Measurements from ENCODE around the gene PERM1. TPM values are rescaled to one million over a fixed set of nuclear protein-coding genes. Genes with fewer than 3 reads are reported as not detected.
"Not testable (repeated sequence)": the region's sequence is repeated elsewhere in the genome, so short reads cannot be mapped to it uniquely, and the experiment has no call there.

PERM1 gene
- total RNA-seq, 1 donor from 2014 or later = 38.4 TPM

DNA sequence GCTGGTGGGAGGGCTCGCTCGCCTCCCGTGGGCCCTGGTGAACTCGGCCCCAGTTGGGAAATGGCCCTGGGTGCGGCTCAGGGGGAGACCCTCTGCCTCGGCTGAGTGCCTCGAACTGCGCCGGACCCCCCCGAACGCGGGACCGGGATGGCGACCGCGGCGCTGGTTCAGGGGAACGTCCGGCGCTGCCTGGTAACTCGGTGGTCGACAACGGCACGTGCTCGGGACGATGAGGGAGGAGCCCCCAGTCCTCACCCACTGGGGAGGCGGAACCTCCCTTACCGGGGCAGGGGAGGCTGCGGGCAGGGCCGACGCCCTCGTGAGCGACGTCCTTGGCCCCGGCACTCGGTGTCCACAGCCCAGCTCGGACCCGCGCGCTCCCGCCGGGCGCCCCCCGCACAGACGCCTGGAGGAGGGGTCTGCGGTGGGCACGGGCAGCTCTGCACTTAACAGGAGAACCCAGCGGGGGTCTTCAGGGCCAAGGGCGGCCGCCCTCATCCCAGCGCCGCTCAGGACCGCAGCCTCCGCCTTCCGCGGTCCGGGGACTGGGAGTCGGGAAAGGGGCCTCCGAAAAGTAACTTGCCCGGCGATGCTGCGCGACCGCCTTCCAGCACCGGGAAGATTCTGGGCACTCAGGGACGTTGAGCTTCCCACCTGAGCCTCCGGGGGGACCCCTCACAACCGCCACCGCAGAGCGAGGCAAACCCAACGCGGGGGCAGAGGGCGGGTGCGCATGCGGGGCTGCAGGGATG is 16.3 kb upstream of the PERM1 start:
- no peak for DNase-seq

DNA sequence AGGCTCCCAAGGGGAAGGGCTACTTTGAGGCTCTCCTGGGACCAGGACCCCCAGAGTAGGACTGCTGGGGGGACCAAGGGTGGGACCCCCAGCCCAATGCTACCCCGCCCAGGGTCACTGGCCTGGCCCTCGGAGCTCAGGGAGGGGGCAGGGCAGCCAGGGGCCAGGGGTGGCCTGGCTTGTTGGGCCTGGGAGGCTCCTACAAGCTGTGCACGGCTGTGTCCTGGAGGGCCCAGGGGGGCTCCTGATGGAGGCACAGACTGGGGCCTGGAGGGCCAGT is 15.8 kb upstream of the PERM1 start:
- DNase-seq = no peak

DNA sequence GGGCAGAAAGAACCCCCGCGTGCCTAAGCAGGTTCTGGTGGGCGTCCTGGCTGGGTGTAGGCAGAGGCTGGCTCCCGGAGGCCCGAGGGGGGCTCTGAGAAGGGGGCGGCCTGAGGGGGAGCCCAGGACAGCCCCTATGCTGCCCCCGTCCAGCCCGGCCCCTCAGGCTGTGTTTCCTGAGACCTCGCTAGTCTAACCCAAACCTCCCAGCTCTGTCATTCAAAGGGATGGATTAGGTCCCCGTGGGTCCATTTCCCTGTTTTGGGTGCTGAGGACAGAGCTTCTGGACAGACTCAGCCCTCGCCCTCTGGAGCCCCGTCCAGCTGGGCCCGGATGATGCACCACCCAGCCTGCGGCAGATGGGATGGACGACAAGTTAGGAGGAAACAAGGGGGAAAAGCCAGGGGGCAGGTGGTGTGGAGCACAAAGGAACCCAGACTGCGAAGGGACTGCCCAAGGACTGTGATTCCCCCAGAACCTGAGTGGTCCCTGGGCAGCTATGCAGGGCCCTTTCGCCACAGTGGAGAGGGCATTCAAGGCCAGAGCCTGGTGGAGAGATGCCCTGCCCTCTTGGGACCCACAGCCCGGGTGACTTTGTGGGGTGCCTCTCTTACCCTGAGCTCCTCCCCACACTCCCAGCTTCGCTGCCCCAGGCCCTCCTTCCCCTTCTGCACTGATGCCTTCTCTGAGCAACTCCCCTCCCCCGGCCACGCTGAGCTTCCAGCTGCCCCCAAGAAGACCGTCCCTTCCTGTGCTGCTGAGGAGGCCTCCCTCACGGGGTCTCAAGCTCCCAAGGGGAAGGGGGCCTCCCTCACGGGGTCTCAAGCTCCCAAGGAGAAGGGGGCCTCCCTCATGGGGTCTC is 15.2 kb upstream of the PERM1 start:
- no peak for DNase-seq

DNA sequence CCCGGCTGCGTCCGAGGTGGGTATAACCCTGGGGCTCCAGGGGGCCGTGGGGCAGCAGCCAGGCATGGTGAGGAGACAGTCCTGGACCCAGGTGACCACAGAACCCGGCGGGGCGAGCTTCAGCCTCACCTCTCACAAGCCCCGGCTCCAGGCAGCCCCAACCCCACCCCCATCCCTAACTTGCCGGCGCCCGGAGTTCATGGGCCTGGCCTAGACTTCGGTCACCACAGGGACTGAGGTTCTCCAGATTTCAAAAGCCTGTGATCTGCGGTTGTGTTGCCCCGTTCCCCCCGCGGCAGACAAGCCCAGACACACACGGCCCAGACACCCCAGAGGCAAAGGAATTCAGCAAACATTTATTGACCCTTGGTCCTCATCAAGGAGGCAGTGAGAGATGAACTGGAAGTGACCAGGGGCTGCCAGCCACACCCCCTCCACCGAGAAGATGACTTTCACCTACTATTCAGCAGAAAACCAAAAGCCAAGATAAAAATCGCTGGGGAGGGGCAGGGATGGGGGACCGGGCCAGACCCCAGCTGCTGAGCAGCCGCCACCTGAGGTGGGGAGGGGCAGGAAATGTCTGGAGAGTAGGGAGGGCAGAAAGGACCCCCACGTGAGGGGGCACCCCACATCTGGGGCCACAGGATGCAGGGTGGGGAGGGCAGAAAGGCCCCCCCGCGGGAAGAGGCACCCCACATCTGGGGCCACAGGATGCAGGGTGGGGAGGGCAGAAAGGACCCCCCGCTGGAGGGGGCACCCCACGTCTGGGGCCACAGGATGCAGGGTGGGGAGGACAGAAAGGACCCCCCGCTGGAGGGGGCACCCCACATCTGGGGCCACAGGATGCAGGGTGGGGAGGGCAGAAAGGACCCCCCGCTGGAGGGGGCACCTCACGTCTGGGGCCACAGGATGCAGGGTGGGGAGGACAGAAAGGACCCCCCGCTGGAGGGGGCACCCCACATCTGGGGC is 14.1 kb upstream of the PERM1 start:
- no peak for DNase-seq

DNA sequence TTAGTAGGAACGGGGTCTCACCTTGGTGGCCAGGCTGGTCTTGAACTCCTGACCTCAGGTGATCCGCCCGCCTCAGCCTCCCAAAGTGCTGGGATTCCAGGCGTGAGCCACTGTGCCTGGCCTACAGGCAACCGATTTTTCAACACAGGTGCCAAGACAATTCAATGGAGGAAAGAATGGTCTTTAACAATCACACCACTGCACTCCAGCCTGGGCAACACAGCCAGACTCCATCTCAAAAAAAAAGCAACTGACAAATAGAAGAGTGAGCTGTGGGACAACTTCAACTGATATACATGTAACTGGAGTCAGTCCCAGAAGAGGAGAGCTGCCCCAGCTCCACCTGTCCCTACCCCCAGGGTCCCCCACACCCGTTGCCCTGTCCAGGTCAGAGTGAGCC is 12.7 kb upstream of the PERM1 start:
- not testable (repeated sequence) for DNase-seq

DNA sequence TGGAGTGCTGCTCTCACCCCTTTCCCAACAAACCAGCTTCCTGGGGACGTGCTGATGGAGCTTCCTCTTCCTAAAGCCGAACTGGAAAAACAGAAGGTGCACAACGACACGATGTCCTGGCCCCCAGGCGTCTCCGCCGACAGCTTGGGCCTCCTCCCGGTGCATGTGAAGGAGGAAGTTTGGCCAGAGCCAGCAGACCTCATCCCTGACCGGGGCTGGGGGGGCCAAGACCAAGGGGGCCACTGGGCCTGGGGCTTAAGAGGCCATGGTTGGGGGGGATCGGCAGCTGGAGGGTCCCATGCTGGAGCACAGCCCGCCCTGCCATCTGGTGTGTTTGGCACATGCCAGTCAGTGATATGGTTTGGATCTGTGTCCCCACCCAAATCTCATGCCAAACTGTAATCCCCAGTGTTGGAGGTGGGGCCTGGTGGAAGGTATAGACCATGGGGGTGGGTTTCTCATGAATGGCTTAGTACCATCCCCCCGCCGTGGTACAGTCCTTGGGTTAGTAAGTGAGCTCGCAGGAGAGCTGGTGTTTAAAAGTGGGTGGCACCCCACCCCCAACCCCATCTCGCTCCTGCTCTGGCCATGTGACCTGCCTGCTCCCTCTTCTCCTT is 11.6 kb upstream of the PERM1 start:
- no peak for DNase-seq

DNA sequence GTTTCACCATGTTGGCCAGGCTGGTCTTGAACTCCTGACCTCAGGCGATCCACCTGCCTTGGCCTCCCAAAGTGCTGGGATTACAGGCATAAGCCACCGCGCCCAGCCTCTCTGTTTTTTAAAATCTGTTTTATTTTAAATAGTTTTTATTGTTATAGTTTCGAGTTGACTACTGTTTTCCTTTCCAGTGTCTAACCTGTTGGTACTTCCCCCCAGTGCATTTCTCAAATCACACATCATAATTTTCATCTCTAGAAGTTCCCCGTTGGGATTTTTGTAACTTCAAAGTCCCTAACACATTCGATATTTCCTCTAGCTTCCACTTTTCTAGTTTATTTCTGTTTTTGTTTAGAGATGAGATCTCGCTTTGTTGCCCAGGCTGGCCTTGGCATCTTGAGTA is 10.5 kb upstream of the PERM1 start:
- no peak for DNase-seq

DNA sequence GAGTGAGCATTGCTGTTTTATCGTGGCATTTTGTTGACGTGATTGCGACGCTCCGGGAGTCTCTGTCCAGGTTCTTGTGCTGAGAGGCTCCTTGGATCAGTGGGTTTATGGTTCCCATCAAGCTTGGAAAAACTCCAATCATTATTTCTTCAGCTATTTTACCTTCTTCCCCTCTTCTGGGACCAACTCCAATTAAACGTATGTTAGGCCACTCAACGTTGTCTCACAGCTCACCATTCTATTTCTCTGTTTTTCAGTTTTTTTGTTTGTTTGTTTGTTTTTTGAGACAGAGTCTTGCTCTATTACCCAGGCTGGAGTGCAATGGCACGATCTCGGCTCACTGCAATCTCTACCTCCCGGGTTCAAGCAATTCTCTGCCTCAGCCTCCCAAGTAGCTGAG is 10.0 kb upstream of the PERM1 start:
- no peak for DNase-seq

DNA sequence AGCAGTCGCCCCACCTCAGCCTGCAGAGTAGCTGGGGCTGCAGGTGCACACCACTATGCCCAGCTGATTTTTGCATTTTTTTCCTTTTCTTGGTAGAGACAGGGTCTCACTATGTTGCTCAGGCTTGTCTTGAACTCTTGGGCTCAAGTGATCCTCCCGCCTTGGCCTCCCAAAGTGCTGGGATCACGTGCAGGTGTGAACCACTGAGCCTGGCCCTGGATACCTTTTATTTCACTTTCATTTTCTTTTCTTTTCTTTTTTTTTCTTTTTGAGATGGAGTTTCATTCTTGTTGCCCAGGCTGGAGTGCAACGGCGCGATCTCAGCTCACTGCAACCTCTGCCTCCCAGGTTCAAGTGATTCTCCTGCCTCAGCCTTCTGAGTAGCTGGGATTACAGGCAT is 9.4 kb upstream of the PERM1 start:
- DNase-seq = not testable (repeated sequence)

DNA sequence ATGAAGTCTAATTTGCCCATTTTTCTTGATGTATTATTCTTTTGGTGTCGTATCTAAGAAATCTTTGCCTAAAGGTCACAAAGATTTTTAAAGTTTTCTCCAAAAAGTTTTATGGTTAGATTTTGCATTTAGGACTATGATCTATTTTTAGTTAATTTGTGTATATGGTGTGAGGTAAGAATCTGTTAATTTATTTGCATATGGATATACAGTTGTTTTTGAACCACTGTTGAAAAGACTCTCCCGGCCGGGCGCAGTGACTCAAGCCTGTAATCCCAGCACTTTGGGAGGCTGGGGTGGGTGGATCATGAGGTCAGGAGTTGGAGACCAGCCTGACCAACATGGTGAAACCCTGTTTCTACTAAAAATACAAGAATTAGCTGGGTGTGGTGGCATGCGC is 6.2 kb upstream of the PERM1 start:
- not testable (repeated sequence) for DNase-seq

DNA sequence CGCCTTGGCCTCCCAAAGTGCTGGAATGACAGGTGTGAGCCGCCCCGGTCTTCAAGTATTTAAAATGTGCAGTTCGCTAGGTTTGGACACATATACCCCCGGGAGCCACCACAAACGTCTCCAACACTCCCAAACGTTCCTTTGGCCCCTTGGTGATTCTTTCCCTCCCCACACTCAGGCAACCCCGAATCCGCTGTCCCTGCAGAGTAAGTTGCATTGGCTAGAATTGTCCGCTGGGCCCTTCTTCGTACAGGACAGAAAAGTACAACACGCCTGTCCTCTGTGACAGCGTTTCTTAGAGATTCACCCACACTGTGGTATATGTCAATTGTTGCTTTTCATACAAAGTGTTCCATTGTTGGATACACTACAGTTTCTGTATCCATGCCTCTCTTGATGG is 3.2 kb upstream of the PERM1 start:
- no peak for DNase-seq

DNA sequence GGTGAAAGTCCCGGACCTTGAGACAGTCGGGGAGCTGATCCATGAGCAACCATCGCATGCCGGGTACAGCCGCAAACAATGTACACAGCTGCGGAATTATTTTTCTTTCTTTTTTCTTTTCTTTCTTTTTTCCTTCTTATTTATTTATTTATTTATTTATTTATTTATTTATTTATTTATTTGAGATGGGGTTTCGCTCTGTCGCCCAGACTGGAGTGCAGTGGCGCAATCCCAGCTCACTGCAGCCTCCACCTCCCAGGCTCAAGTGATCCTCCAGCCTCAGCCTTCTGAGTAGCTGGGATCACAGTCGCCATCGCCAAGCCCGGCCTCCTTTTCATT is 2.6 kb upstream of the PERM1 start:
- DNase-seq = no peak

DNA sequence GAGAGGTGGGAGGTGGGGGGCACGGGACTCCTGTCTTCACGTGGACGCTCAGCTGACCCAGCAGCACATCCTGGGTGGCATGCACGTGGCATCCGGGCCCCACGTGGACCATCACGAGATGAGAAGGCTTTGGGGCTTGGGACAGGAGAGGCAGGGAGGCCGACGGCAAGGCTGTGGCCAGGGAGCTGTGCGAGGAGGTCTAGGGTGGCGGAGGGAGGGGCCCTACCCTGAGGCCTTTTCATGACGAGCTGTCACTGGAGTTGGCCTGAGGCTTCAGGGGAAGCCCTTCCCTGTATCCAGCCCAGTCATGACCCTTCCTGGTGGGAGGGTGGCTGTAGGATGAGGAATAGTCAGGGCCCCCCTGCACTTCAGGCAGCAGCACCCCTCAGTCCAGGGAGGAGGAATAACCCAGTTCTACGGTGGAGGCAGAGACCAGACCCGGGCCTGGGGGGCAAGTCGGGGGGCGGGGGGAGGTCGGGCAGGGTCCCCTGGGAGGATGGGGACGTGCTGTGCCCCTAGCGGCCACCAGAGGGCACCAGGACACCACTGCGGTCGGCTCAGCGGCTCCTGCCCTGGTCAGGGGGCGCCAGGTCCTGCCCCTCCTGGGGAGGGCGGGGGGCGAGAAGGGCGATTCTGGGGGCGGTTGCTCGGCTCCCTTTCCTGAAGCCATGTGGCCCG is 2.0 kb upstream of the PERM1 start:
- no peak for DNase-seq

DNA sequence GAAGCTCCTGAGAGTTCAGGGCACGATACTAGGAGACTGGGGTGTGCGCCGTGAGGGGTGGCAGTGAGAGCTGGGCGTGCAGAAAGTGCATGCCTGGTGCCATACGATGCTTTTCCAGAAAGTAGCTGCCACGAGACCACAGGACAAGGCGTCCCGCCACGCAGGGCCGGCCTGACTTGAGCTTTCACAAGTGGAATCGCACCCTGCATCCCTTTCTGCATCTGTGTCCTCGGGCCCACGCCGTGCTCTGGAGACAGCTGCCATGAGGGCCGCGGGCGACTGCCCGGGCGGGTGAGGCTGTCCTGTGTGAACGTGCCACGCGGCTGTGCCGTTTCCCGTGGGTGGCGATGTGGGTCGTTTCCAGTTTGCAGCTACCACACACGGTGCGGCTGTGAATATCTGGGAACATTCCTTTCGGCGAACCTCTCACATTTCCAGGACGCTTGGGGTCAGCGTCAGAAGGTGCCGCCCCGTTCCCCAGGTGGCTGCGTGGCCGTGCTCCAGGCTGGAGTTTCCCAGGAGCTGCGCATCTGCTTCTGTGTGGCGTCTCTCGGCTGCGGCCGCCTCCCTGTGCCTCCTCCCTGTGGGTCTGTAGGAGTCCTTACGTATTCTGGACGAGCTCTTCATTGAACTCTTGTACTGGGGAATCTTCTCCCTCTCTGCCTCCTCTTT is 1.0 kb upstream of the PERM1 start:
- no peak for DNase-seq

DNA sequence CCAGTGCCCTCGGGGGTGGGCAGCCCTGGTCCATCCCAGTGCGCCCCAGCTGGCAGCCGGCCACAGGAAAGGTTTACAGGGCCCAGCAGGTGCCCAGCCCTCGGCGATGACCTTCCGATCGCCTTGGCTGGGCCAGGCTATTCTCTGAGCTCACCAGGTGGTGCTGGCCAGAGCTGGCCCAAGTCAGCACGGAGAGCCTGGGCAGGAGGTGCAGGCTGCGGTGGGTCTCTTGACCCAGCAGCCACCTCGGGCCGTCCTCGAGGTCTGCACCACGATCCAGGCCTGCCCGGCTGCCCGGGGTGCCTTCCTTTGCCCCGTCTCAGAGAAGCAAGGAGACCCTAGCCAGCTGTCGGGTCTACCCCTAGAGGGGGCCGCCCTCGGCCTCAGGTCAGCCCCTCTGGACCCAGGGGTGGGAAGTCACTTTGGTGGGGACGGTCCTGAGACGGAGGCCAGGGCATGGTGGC is 370 bp downstream of the PERM1 start:
- DNase-seq = no peak

DNA sequence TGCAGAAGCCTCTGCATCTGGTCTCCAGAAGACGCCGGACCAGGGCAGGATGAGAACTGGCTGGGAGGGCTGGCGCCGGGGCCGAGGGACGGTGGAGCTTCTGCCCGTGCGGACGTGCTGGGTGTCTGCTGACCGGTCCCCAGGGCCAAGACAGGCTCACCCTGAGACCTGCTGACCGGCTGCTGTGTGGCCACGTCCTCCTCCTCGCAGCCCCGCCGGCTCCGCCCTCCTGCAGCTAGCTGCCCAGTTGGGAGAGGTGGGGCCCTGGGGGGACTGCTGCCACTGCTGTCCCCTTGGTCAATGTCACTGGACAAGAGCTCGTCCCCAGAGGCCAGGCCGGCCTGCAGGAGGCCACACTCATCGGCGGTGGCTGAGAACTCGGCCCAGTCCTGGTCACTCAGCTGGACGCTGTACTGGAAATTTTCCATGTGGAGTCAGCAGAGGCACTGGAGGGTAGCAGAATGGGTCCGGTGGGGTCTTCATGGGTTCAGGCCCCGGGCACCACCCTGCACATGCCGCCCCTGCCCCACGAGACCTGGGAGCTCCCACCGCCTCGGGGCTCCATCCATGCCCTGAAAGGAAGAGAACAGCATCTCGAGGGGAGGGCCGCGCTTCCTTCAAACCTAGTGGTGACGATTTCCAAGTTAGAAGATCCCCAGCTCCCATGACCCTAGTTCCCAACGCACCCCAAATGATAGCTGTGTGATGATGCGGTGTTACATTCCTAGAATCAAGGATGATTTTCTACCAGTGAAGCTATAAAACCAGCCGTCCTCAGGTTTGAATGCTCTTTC is 1.1 kb downstream of the PERM1 start:
- DNase-seq = no peak

DNA sequence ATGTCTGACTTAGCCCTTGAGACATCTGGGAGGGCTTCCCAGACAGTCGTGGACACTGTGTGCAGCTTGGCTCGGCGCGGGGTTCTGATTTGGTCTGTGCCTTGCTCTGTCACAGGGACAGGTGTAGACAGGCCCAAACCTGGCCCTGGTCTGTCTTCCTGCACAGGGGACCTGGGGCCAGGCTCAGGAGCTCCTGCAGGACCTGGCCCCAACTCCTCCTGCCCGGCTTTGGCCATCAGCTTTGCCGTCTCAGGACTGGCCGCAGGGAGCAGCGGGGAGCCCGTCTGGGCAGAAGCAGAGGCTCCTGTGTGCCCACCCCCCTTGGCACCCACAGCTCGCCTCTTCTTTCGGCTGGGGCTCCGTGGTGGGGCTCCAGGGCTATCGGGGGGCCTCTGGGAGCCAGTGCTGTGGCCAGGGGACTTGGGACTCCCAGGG is 1.7 kb downstream of the PERM1 start:
- no peak for DNase-seq

DNA sequence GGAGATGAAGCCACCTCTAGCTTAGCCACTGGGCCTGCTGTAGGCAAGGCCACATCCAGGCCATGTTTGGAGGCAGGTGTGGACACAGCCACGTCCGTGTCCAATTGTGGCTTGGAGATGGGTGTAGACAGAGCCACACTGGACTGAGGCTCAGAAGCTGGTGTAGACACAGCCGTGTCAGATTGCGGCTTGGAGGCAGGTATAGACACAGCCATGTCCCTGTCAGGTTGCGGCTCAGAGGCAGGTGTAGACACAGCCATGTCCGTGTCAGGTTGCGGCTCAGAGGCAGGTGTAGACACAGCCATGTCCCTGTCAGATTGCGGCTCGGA is 2.2 kb downstream of the PERM1 start:
- no peak for DNase-seq

DNA sequence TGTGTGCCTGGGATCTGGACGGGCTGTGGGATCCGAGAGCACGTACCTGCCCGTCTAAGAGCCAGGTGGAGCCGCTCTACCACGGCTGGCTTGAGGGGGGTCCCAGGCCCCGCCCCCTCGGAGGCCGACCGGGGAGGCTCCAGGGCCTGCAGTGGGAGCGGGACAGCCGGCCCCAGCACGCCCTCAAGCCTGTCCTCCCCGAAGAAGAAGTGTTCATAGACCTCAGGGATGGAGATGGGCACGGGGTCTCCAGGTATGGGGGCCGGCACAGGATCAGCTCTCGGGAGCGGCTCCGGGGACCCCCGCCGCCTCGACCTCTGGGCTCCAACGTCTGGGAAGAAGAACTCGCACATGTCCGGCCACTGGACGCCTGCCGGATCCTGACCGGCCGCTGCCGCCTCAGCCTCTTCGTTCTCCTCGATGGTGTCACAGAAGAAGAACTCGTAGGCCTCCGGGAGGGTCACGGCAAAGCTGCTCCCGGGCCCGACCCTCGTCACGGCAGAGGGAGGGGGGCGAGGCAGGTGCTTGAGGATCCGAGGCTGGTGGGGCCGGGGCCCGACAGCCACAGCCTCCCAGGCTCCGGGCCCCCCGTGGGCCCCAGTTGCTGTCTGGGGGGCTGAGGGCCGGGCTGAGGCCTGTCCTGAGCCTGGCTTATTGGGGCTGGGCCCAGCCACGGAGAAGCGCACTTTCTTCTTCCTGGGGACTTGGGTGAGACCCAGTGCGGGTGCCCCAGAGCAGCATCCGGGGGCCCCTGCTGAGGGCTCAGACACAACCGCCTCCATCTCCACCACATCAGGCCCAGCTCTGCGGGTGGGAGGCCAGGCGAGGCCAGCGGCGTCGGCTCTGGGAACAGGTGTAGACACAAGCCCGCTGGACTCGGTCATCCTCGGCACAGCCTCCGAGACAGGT is 2.8 kb downstream of the PERM1 start:
- DNase-seq = no peak

All from tongue (tissue), 2 donors.